ENCODE results near the gene C2. TPM values are rescaled to one million over a fixed set of nuclear protein-coding genes. Genes with fewer than 3 reads are reported as not detected.

Gene C2
- total RNA-seq, 1 experiment from 2014 or later, result 0.66 TPM

DNA sequence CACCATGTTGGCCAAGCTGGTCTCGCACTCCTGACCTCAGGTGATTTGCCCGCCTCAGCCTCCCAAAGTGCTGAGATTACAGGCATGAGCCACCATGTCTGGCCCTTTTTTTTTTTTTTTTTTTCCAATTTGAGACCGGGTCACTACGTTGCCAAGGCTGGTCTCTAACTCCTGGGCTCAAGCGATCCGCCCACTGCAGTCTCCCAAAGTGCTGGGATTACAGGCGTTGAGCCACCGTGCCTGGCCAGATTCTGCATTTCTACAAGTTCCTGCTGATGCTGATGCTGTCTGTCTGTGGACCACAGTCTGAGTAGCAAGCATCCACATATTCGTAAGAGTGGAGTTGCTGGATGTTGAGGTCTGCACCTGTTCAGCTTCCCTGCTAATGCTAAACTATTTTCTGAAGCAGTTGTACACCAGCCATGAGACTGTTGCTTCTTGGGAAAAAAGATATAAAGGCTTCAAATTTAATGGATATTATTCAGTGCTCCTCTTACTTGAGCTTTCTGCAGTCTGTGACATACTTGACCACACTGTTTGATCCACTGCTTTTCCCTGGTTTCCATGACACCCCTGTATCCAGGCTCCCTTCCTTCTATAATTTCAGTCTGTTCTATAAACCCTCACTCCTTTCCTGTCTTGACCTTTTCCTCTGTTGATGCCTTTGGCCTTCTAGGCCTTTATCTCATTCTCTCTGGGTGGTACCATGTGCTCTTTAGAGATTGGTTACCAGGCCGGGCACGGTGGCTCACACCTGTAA lies 15.5 kb upstream of the C2 start:
- no peak overlapping the region for H3K14ac ChIP-seq (ENCODE audit: insufficient read depth, low read length)
- no peak overlapping the region for H4K8ac ChIP-seq (replicated peaks; ENCODE audit: insufficient read length, low read depth, low read length)
- no peak for DNase-seq
- H2AK5ac ChIP-seq (ENCODE audit: insufficient read length, low read length), result no peak overlapping the region
- H3K79me2 ChIP-seq (ENCODE audit: insufficient read depth, low read length), result no peaks in the 10 kb centered on the region
- Mint-ChIP-seq H3K27me3 (ENCODE audit: low read depth) (peaks cover 1% of the 10 kb centered on the region), H3K9me3 (no peaks in the 10 kb centered on the region), H3K4me3 (0 out of 5 replicates have a peak overlapping the region, but pooled peaks of 1 of the 2 experiments have one; percentile 39), H3K4me1 (peaks cover 0 to 6% of the 10 kb centered on the region in 2 experiments; a peak in 1 of 4 replicates), H3K36me3 (ENCODE audit: insufficient read depth in 1 of 3, low read depth in 3 of 3) (no peaks in the 10 kb centered on the region), H3K27ac (no peak overlapping the region)
- no peak overlapping the region for H2BK5ac ChIP-seq (ENCODE audit: insufficient read length, low read length)
- H2BK15ac ChIP-seq (ENCODE audit: low read depth, low read length), result no peak overlapping the region
- H2BK12ac ChIP-seq (ENCODE audit: insufficient read length, low read depth, low read length), result no peak overlapping the region
- H3K4me2 ChIP-seq (ENCODE audit: insufficient read depth, insufficient read length, low read length), result no peak overlapping the region
- H4K5ac ChIP-seq (ENCODE audit: insufficient read length, low read depth, low read length), result no peak overlapping the region
- H4K20me1 ChIP-seq (ENCODE audit: control insufficient read depth, insufficient read depth, insufficient read length), result no peaks in the 10 kb centered on the region
- H3K9me3 ChIP-seq (ENCODE audit: control insufficient read depth, low read depth, low read length), result no peaks in the 10 kb centered on the region
- H3K79me1 ChIP-seq (ENCODE audit: insufficient read depth, low read depth, low read length, poor library complexity, severe bottlenecking), result no peaks in the 10 kb centered on the region
- WGBS (ENCODE audit: extremely low coverage, insufficient read length, low lambda C conversion rate), result no CpG with 5 or more reads among the region's 11 CpGs
- H4K91ac ChIP-seq (ENCODE audit: insufficient read length, low read depth, low read length), result no peak overlapping the region
- no peak overlapping the region for H3K4ac ChIP-seq (ENCODE audit: low read depth, low read length)
- TF ChIP-seq CTCF (conservative IDR thresholded peaks at IDR 0.05), result no peak
- no peak overlapping the region for H3K56ac ChIP-seq (ENCODE audit: insufficient read length, low read depth, low read length)
- no peak overlapping the region for H2BK20ac ChIP-seq (ENCODE audit: low read depth, low read length, poor library complexity, severe bottlenecking)
- no peak overlapping the region for H3K27ac ChIP-seq (ENCODE audit: insufficient read length, low read depth, low read length)
- H3K9ac ChIP-seq (ENCODE audit: extremely low read depth, insufficient read length, low read length), result no peak overlapping the region
- no peaks in the 10 kb centered on the region for H3K27me3 ChIP-seq (ENCODE audit: insufficient read depth, low read length)
- no peak overlapping the region for H2BK120ac ChIP-seq (ENCODE audit: low read depth, low read length, poor library complexity, severe bottlenecking)
- H3K23ac ChIP-seq (ENCODE audit: insufficient read length, low read depth, low read length), result no peak overlapping the region
- no peaks in the 10 kb centered on the region for H3K23me2 ChIP-seq (ENCODE audit: insufficient read length, low read depth, low read length, poor library complexity, severe bottlenecking)
- H3T11ph ChIP-seq (ENCODE audit: low read length), result no peak overlapping the region
- H3K18ac ChIP-seq (ENCODE audit: insufficient read length, low read depth, low read length), result no peak overlapping the region
- no peaks in the 10 kb centered on the region for H3K4me1 ChIP-seq (ENCODE audit: insufficient read depth, low read length)
- no peak overlapping the region for H2AFZ ChIP-seq (ENCODE audit: low read length)

All from H9 (cell line).